Left renal cortex interstitium (tissue), 4 donors: ENCODE results near the gene TAGLN3. TPM values are rescaled to one million over a fixed set of nuclear protein-coding genes. Genes with fewer than 3 reads are reported as not detected.
A peak's percentile ranks its signal among the peaks of the same experiment; 100 is the strongest.

Experiments used
- DNase-seq, 4 donors: peaks; one replicate each; pipeline ENCODE4 v3.0.0-alpha.2; 2013; ENCODE audit warnings: low read depth in 4 of 4, low spot score in 2 of 4, missing footprints in 1 of 4
- polyA plus RNA-seq, 4 donors: library from polyadenylated mRNA; unstranded; fragments of 120-200 nt; gene quantifications; one replicate each; pipeline ENCODE4 v1.2.1, GENCODE V29; 2013; ENCODE audit not compliant: insufficient read length in 4 of 4

TAGLN3 gene
- polyA plus RNA-seq, 4 donors, result 1.4 to 3.2 (median 2.7) TPM

GRCh38 chr3:111975131-111975530 lies 23.6 kb upstream of the TAGLN3 start:
- no peak for DNase-seq

- no peak for DNase-seq
Measured at GRCh38 chr3:111976254-111976653, 22.5 kb upstream of the TAGLN3 start.

- peak; percentile 92 to 99 (median 96) for DNase-seq
Measured at GRCh38 chr3:111978583-111979433, 19.9 kb upstream of the TAGLN3 start, which contains the start of gene ABHD10. ABHD10 (plus strand) TSS chr3:111979026; CDS start chr3:111979062, 36 bp downstream.

DNA sequence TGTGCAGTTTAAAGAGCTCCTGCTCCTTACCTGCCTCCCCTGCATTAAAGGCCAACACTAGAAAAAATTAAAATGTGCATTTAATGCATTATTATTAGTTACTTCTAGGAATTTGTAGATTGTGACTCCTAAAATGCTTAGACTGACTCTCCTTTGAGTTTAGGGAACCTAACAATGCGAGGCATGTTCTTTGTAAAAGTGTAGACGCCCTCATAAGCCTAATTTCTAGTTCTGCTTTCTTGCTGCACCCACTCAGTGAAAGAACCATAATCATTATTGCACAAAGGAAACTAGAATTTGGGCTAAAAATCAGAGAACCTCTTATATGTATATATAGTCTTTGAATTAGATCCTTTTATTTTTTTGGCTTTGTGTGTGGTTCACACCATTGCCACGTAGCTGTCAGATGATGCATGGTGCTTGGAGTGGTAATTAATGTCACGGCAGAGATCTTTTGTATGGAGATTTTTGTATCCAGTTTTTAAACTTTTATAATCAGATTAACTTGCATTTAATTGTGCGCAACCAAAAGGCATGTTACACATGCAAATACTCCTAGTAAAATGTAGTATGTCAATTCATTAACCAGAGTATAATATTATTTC lies 19.2 kb upstream of the TAGLN3 start:
- peak in 1 of 4 donors; percentile 71 for DNase-seq

DNA sequence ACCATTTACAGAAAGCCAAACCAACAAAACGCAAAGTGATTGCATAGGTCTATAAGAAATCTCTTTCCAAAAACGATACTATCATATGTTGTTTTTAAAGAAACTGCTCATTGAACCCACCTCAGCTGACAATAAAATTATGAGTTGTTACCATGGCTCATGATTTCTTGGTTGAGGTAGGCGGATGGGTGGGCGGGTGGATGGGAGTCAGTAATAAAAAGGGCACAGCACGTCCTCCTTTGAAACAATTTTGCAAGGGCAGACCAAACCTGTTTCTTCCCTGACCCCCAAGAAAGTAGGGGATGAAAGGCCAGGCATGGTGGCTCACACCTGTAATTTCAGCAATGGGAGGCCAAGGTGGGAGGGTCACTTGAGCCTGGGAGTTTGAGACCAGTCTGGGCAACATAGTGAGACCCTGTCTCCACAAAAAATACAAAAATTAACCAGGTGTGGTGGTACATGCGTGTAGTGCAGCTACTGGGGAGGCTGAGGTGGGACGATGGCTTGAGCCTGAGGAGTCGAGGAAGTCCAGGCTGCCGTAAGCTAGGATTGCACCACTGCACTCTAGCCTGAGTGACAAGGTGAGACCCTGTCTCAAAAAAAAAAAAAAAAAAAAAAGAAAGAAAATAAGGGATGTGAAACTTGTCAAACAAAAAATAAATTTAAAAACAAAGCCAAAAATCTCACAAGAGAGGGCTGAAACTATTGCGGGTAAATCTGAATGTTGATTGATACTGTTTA lies 17.8 kb upstream of the TAGLN3 start:
- DNase-seq, result no peak

GRCh38 chr3:111981457-111981763 lies 17.3 kb upstream of the TAGLN3 start:
- no peak for DNase-seq

GRCh38 chr3:111984636-111985298 lies 14.0 kb upstream of the TAGLN3 start:
- DNase-seq, result no peak

DNA sequence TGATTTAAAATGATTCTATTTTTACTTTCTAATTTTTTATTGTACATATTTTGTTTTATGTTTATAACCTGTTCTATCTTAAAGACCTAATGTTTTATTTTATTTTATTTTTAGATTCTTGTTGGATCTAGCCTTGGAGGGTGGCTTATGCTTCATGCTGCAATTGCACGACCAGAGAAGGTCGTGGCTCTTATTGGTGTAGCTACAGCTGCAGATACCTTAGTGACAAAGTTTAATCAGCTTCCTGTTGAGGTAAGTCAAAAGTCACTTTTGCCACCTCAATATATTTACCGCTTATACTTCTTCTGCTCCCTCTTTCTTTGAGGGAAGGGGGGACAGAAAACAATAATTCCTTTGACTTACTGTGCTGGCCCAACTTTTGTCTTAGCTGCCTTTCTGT lies 11.9 kb upstream of the TAGLN3 start:
- DNase-seq, result no peak

DNA sequence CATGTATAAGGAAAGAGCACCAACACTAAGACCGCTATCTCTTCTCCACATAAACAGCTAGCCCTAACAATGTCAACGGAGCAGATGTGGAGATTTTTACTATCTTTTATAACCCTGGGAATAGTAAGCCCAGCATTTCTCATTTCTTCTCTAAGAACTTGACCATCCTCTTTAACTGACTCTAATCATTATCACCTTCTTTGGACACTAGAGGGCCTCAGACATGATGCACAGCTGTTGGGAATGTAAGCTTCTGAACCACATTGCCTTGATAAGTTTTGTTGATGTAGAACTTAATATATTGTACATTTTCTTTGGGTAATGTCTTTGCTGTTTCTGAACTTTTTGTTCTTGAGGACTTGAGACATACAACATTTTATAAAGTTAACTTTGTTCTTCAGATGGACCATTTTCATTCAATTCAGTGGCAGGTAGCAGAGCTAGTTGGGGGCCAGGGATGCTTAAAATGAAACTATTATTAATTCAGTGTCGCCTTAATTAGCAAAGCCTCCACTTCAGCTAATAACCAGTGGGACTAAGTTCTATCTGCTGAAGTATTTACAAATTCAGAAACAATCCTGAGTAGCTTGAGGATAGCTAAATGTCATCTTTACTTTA lies 9.6 kb upstream of the TAGLN3 start:
- no peak for DNase-seq

GRCh38 chr3:111993038-111993437 lies 5.7 kb upstream of the TAGLN3 start:
- no peak for DNase-seq

DNA sequence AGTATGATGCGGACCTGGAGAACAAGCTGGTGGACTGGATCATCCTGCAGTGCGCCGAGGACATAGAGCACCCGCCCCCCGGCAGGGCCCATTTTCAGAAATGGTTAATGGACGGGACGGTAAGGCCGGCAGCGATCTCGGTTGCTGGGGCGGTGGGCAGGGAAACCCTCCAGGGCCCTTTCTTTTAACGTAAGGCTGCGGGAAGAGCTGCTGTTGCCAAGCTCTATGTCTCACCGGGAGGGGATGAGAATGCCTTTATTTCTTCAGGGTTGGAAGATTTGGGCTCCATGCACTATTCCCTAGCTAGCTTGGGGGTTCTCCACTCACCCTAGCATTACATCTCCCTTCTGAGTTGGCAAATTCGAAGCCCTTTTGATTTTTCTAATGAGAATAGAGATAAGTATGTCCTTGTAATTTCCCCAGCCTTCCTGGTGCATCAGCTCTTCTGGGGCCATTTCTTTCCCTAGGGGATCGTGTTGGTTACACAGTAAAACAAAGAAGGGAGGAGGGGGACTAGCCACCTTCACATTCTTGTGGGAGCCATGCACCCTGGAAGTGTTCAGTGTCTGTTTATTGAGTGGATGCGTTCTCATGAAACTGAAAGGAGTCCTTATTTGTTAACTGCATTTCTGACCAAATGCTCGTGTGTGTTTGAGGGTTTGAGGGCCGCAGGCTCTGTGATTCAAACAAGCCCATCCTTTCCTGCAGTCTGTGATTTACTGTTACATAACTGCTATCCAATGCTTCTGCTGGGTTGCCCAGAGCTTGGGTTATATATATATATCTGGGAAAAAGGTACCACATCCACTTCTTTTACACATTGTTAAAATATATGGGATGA lies 982 bp downstream of the TAGLN3 start:
- DNase-seq, result no peak

GRCh38 chr3:112000367-112000771 lies 1.6 kb downstream of the TAGLN3 start:
- DNase-seq, result no peak

- DNase-seq, result no peak
Measured at GRCh38 chr3:112000966-112001365, 2.2 kb downstream of the TAGLN3 start.

GRCh38 chr3:112001526-112001925 lies 2.8 kb downstream of the TAGLN3 start:
- DNase-seq, result no peak

GRCh38 chr3:112002096-112002971 lies 3.6 kb downstream of the TAGLN3 start:
- no peak for DNase-seq

GRCh38 chr3:112003321-112004080 lies 4.8 kb downstream of the TAGLN3 start:
- no peak for DNase-seq

- DNase-seq, result no peak
Measured at GRCh38 chr3:112004187-112004586, 5.5 kb downstream of the TAGLN3 start.

GRCh38 chr3:112004669-112005068 lies 5.9 kb downstream of the TAGLN3 start:
- no peak for DNase-seq
